Retina (tissue), 1 donor: ENCODE measurements around the gene TFDP1.
"Not testable (repeated sequence)": the region's sequence is repeated elsewhere in the genome, so short reads cannot be mapped to it uniquely, and the experiment has no call there.

Source experiments
- DNase-seq: peaks from one replicate; pipeline ENCODE4 v3.0.0-alpha.2; 2016

TFDP1 gene

GRCh38 chr13:113621046-113621445 is 36.5 kb downstream of the TFDP1 start:
- no peak for DNase-seq

- not testable (repeated sequence) for DNase-seq
Observed at GRCh38 chr13:113621498-113621897, 36.9 kb downstream of the TFDP1 start.

- not testable (repeated sequence) for DNase-seq
Observed at GRCh38 chr13:113621986-113622550, 37.5 kb downstream of the TFDP1 start.

- DNase-seq = no peak
Observed at GRCh38 chr13:113622791-113623490, 38.4 kb downstream of the TFDP1 start.

GRCh38 chr13:113623491-113624234 is 39.1 kb downstream of the TFDP1 start:
- DNase-seq = peak; percentile 48

- DNase-seq = no peak
Observed at GRCh38 chr13:113624235-113624587, 39.7 kb downstream of the TFDP1 start.

GRCh38 chr13:113624640-113625304 is 40.2 kb downstream of the TFDP1 start:
- DNase-seq = not testable (repeated sequence)

- DNase-seq = no peak
Observed at GRCh38 chr13:113625965-113626721, 41.6 kb downstream of the TFDP1 start.

- peak; percentile 40 for DNase-seq
Observed at GRCh38 chr13:113627136-113627535, 42.6 kb downstream of the TFDP1 start.

- peak; percentile 15 for DNase-seq
Observed at GRCh38 chr13:113628291-113629270, 44.0 kb downstream of the TFDP1 start.

GRCh38 chr13:113629866-113630265 is 45.3 kb downstream of the TFDP1 start:
- DNase-seq = peak; percentile 50

GRCh38 chr13:113630296-113630695 is 45.7 kb downstream of the TFDP1 start:
- no peak for DNase-seq

GRCh38 chr13:113630804-113631203 is 46.3 kb downstream of the TFDP1 start:
- no peak for DNase-seq

- no peak for DNase-seq
Observed at GRCh38 chr13:113631341-113632095, 47.0 kb downstream of the TFDP1 start.

- no peak for DNase-seq
Observed at GRCh38 chr13:113632706-113633484, 48.3 kb downstream of the TFDP1 start.

GRCh38 chr13:113633485-113633873 is 48.9 kb downstream of the TFDP1 start:
- no peak for DNase-seq

- no peak for DNase-seq
Observed at GRCh38 chr13:113634279-113635047, 49.9 kb downstream of the TFDP1 start.

- DNase-seq = no peak
Observed at GRCh38 chr13:113635048-113635420, 50.5 kb downstream of the TFDP1 start.

- DNase-seq = no peak
Observed at GRCh38 chr13:113635709-113636108, 51.2 kb downstream of the TFDP1 start.
